Stimulated activated CD4-positive, alpha-beta T cell treated with anti-CD3 and anti-CD28 coated beads, Interleukin-15, amount 100 ng/mL, for 48 hours (primary cell): ENCODE results near the gene PHACTR4.
"Not testable (repeated sequence)": the region's sequence is repeated elsewhere in the genome, so short reads cannot be mapped to it uniquely, and the experiment has no call there.

Experiments used
- DNase-seq, 2 donors: peaks; one replicate each; pipeline ENCODE4 v3.0.0-alpha.2; 2020; ENCODE audit warnings: low read depth in 2 of 2

The PHACTR4 gene

GRCh38 chr1:28370239-28371009 lies 884 bp downstream of the PHACTR4 start:
- no peak for DNase-seq

- DNase-seq = no peak
These were observed 1.5 kb downstream of the PHACTR4 start for GRCh38 chr1:28371010-28371377.

GRCh38 chr1:28373450-28373849 lies 3.9 kb downstream of the PHACTR4 start:
- not testable (repeated sequence) for DNase-seq

- no peak for DNase-seq
These were observed 4.8 kb downstream of the PHACTR4 start for GRCh38 chr1:28374297-28374696.

GRCh38 chr1:28375598-28375997 lies 6.1 kb downstream of the PHACTR4 start:
- DNase-seq = not testable (repeated sequence)

GRCh38 chr1:28376195-28376594 lies 6.7 kb downstream of the PHACTR4 start:
- not testable (repeated sequence) for DNase-seq

GRCh38 chr1:28378906-28379305 lies 9.4 kb downstream of the PHACTR4 start:
- DNase-seq = no peak

- no peak for DNase-seq
These were observed 10.9 kb downstream of the PHACTR4 start for GRCh38 chr1:28380394-28380793.

- DNase-seq = not testable (repeated sequence)
These were observed 14.2 kb downstream of the PHACTR4 start for GRCh38 chr1:28383785-28384184.

- no peak for DNase-seq
These were observed 22.6 kb downstream of the PHACTR4 start for GRCh38 chr1:28392027-28392652.

- DNase-seq = no peak
These were observed 24.6 kb downstream of the PHACTR4 start for GRCh38 chr1:28394136-28394535.

GRCh38 chr1:28395181-28395580 lies 25.6 kb downstream of the PHACTR4 start:
- no peak for DNase-seq

- DNase-seq = no peak
These were observed 32.2 kb downstream of the PHACTR4 start for GRCh38 chr1:28401760-28402159.

- DNase-seq = no peak
These were observed 39.5 kb downstream of the PHACTR4 start for GRCh38 chr1:28409090-28409489.

- DNase-seq = no peak
These were observed 42.1 kb downstream of the PHACTR4 start for GRCh38 chr1:28411656-28412055.

GRCh38 chr1:28412731-28413130 lies 43.2 kb downstream of the PHACTR4 start:
- no peak for DNase-seq

- no peak for DNase-seq
These were observed 47.1 kb downstream of the PHACTR4 start for GRCh38 chr1:28416509-28417194.

- no peak for DNase-seq
These were observed 47.9 kb downstream of the PHACTR4 start for GRCh38 chr1:28417441-28417922.

- no peak for DNase-seq
These were observed 48.5 kb downstream of the PHACTR4 start for GRCh38 chr1:28417926-28418637.

GRCh38 chr1:28421744-28422143 lies 52.2 kb downstream of the PHACTR4 start:
- no peak for DNase-seq

GRCh38 chr1:28426831-28427230 lies 57.3 kb downstream of the PHACTR4 start:
- no peak for DNase-seq

GRCh38 chr1:28428012-28428411 lies 58.5 kb downstream of the PHACTR4 start:
- DNase-seq = no peak
